Astrocyte of the cerebellum (primary cell): ENCODE results near the gene ARMS2.

ENCODE experiments used
- DNase-seq: peaks from one replicate; pipeline ENCODE4 v3.0.0-alpha.2; 2011; ENCODE audit warnings: low read depth
- H3K4me3 ChIP-seq: 2 replicates; pipeline ENCODE4 v1.5.1; 2011; ENCODE audit warnings: mild to moderate bottlenecking, low read depth, low read length, moderate library complexity
- CTCF ChIP-seq: IDR thresholded peaks from 2 replicates; pipeline ENCODE4 v1.5.1; 2012; ENCODE audit warnings: low read length, low read depth, moderate library complexity, mild to moderate bottlenecking; ENCODE audit errors: missing control alignments
- in situ Hi-C: cut with HindIII; loops from 2 replicates; pipeline ENCODE4 v1.10.0; 2017; ENCODE audit warnings: low sequenced_read_pairs

The ARMS2 gene

GRCh38 chr10:122495406-122496340, 41.2 kb downstream of the ARMS2 start:
- in situ Hi-C loops, result no loop called here
- no peak for TF ChIP-seq CTCF
- DNase-seq, result peak; percentile 64
- H3K4me3 ChIP-seq, result no peak overlapping the region

- DNase-seq, result no peak
- no peak overlapping the region for H3K4me3 ChIP-seq
- TF ChIP-seq CTCF, result no peak
- in situ Hi-C loops, result no loop called here
Observed at GRCh38 chr10:122497241-122497640, 42.8 kb downstream of the ARMS2 start.

GRCh38 chr10:122498521-122498920, 44.1 kb downstream of the ARMS2 start:
- DNase-seq, result no peak
- TF ChIP-seq CTCF, result no peak
- H3K4me3 ChIP-seq, result no peak overlapping the region
- in situ Hi-C loops, result no loop called here

GRCh38 chr10:122499012-122499411, 44.6 kb downstream of the ARMS2 start:
- in situ Hi-C loops, result no loop called here

GRCh38 chr10:122499491-122499941, 45.1 kb downstream of the ARMS2 start:
- in situ Hi-C loops, result no loop called here
- TF ChIP-seq CTCF, result no peak
- no peak overlapping the region for H3K4me3 ChIP-seq
- no peak for DNase-seq

More at GRCh38 chr10:122499012-122499411, 44.6 kb downstream of the ARMS2 start:
- DNase-seq, result no peak
- no peak for TF ChIP-seq CTCF
- H3K4me3 ChIP-seq, result no peak overlapping the region

- TF ChIP-seq CTCF, result no peak
- in situ Hi-C loops, result no loop called here
Observed at GRCh38 chr10:122500194-122500593, 45.7 kb downstream of the ARMS2 start.

More at GRCh38 chr10:122500194-122500593, 45.7 kb downstream of the ARMS2 start:
- no peak overlapping the region for H3K4me3 ChIP-seq
- no peak for DNase-seq
